Testis (tissue), 2 donors: ENCODE results near the gene HORMAD1.

Experiments used
- POLR2A ChIP-seq: fragments of 450-650 bp; IDR thresholded peaks from one replicate; pipeline ENCODE4 v1.6.1; 2017; ENCODE audit warnings: antibody characterized with exemption, mild to moderate bottlenecking, moderate library complexity
- TF ChIP-seq, protein P1 (sequence below), 3 experiments: fragments of 450-650 bp in 2 of 3; fragments of 200-600 bp in 1 of 3; sonication (generic) in 1 of 3; IDR thresholded peaks; one replicate each; pipeline ENCODE4 v1.5.1; 2016 to 2019; ENCODE audit warnings: antibody characterized with exemption in 3 of 3, mild to moderate bottlenecking in 2 of 3, moderate library complexity in 1 of 3

DNA sequence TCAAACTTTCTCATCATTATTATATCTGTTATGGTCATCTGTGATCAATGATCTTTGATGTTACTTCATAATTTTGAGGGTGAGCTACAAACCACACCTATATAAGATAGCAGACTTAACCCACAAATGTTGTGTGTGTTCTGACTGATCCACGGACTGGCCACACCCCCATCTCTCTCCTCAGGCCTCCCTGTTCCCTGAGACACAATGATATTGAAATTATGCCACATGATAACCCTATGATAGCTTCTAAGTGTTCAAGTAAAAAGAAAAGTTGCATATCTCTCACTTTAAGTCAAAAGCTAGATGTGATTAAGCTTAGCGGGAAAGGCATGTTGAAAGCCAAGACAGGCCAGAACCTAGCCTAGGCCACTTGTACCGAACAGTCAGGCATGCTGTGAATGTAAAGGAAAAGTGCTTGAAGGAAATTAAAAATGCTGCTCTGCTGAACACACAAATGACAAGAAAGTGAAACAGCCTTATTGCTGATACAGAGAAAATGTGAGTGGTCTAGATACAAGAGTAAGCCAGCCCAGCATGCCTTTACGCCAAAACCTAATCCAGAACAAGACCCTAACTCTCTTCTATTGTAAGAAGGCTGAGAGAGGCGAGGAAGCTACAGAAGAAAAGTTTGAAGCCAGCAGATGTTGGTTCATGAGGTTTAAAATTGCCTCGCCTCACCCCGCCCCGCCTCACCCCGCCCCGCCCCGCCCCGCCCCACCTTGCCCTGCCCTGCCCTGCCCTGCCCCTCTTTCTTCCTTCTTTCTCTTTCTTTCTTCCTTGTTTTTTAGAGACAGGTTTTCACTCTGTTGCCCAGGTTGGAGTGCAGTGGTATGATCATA lies 28.4 kb upstream of the HORMAD1 start:
- TF ChIP-seq, protein P1, sequence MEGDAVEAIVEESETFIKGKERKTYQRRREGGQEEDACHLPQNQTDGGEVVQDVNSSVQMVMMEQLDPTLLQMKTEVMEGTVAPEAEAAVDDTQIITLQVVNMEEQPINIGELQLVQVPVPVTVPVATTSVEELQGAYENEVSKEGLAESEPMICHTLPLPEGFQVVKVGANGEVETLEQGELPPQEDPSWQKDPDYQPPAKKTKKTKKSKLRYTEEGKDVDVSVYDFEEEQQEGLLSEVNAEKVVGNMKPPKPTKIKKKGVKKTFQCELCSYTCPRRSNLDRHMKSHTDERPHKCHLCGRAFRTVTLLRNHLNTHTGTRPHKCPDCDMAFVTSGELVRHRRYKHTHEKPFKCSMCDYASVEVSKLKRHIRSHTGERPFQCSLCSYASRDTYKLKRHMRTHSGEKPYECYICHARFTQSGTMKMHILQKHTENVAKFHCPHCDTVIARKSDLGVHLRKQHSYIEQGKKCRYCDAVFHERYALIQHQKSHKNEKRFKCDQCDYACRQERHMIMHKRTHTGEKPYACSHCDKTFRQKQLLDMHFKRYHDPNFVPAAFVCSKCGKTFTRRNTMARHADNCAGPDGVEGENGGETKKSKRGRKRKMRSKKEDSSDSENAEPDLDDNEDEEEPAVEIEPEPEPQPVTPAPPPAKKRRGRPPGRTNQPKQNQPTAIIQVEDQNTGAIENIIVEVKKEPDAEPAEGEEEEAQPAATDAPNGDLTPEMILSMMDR (IDR thresholded peaks at IDR 0.05): no peak
- TF ChIP-seq POLR2A: no peak
